Measurements from ENCODE around the gene ERC1. TPM values are rescaled to one million over a fixed set of nuclear protein-coding genes. Genes with fewer than 3 reads are reported as not detected.

Gene ERC1
- total RNA-seq, 1 experiment from 2014 or later = 40.4 TPM

GRCh38 chr12:1509413-1510052, 518.5 kb downstream of the ERC1 start:
- Histone ChIP-seq H3K4me1 (ENCODE audit: control insufficient read depth, insufficient read depth, low read length) (no peaks in the 10 kb centered on the region), H3K4me3 (ENCODE audit: low read depth in 2 of 2, low read length in 2 of 2) (no peak overlapping the region), H3K27ac (ENCODE audit: low read length) (no peak overlapping the region), H3K9me3 (ENCODE audit: control insufficient read depth, insufficient read depth, low read depth, low read length) (no peaks in the 10 kb centered on the region), H3K27me3 (ENCODE audit: control insufficient read depth, insufficient read depth, low read length) (no peaks in the 10 kb centered on the region), H3K36me3 (ENCODE audit: control insufficient read depth, insufficient read depth, low read length) (no peaks in the 10 kb centered on the region)
- ATAC-seq = no peak
- no peak for DNase-seq (ENCODE audit: low read depth, low spot score)
- in situ Hi-C loops (cut with HindIII; ENCODE audit: low pct_unique_long_range_greater_than_20kb, low sequenced_read_pairs) (no loop called here), intact Hi-C loops (cut with micrococcal nuclease; ENCODE audit: unreplicated experiment) (no loop called here)
- TF ChIP-seq TCF7L2 (IDR thresholded peaks at IDR 0.05; ENCODE audit: low read depth, low read length) (no peak), SIN3A (IDR thresholded peaks at IDR 0.05; ENCODE audit: borderline replicate concordance, insufficient read depth, low read depth, low read length) (no peak), POLR2AphosphoS5 (IDR thresholded peaks at IDR 0.05; ENCODE audit: low read depth, low read length) (no peak), CTCF (IDR thresholded peaks at IDR 0.05) (no peak)
- TF ChIP-seq, protein P1, sequence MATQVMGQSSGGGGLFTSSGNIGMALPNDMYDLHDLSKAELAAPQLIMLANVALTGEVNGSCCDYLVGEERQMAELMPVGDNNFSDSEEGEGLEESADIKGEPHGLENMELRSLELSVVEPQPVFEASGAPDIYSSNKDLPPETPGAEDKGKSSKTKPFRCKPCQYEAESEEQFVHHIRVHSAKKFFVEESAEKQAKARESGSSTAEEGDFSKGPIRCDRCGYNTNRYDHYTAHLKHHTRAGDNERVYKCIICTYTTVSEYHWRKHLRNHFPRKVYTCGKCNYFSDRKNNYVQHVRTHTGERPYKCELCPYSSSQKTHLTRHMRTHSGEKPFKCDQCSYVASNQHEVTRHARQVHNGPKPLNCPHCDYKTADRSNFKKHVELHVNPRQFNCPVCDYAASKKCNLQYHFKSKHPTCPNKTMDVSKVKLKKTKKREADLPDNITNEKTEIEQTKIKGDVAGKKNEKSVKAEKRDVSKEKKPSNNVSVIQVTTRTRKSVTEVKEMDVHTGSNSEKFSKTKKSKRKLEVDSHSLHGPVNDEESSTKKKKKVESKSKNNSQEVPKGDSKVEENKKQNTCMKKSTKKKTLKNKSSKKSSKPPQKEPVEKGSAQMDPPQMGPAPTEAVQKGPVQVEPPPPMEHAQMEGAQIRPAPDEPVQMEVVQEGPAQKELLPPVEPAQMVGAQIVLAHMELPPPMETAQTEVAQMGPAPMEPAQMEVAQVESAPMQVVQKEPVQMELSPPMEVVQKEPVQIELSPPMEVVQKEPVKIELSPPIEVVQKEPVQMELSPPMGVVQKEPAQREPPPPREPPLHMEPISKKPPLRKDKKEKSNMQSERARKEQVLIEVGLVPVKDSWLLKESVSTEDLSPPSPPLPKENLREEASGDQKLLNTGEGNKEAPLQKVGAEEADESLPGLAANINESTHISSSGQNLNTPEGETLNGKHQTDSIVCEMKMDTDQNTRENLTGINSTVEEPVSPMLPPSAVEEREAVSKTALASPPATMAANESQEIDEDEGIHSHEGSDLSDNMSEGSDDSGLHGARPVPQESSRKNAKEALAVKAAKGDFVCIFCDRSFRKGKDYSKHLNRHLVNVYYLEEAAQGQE (IDR thresholded peaks at IDR 0.05; ENCODE audit: insufficient read depth in 1 of 2, low read depth in 2 of 2, low read length in 1 of 2) = no peak
- ChIA-PET POLR2A (no interaction called here), CTCF (no interaction called here)
- no TSS peak for BruUV-seq (replicated peaks)

DNA sequence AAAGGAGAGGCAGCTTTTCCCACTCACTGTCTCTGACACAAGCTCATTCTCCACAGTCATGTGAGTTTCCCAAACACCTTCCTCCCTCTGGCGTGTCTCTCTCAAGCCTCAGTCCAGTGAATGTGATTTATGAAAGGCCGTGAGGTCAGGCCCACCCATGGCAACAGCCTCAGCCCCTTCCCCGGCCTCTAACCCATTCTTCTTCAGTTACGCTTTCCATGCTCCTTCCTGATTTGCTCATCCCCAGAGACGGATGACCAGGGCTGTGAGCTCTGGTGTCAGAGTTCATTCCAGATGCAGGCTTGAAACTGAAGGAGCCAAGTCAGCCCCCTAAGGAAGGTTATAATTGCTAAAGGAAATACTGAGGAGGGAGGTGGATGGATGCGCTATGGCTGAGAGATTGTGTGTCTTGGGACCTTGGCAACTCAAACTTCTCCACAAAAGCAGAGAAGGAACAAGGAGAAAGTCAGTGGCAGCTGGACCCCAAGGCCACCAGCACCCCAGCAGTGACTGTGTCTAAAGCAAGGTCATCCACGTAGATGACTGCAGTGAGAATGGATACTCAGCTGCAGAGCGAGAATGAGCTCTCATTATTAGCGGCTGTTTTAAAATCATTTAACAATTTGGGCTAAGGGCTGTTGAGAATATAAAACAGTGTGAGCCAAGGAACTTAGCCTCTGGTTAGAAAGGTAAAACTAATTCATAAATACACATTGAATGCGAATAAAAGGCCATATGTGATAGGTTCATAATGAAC, 519.2 kb downstream of the ERC1 start:
- Histone ChIP-seq H3K4me3 (ENCODE audit: low read depth in 2 of 2, low read length in 2 of 2) (no peak overlapping the region), H3K9me3 (ENCODE audit: control insufficient read depth, insufficient read depth, low read depth, low read length) (no peaks in the 10 kb centered on the region), H3K27ac (ENCODE audit: low read length) (no peak overlapping the region), H3K4me1 (ENCODE audit: control insufficient read depth, insufficient read depth, low read length) (no peaks in the 10 kb centered on the region), H3K36me3 (ENCODE audit: control insufficient read depth, insufficient read depth, low read length) (no peaks in the 10 kb centered on the region), H3K27me3 (ENCODE audit: control insufficient read depth, insufficient read depth, low read length) (no peaks in the 10 kb centered on the region)
- intact Hi-C loops (cut with micrococcal nuclease; ENCODE audit: unreplicated experiment) = no loop called here
- CTCF ChIA-PET = no interaction called here
- DNase-seq (ENCODE audit: low read depth, low spot score) = no peak
- no peak for TF ChIP-seq POLR2AphosphoS5 (IDR thresholded peaks at IDR 0.05; ENCODE audit: low read depth, low read length)
- TF ChIP-seq, protein P1 (IDR thresholded peaks at IDR 0.05; ENCODE audit: insufficient read depth in 1 of 2, low read depth in 2 of 2, low read length in 1 of 2) = no peak
- no peak for TF ChIP-seq TCF7L2 (IDR thresholded peaks at IDR 0.05; ENCODE audit: low read depth, low read length)
- TF ChIP-seq SIN3A (IDR thresholded peaks at IDR 0.05; ENCODE audit: borderline replicate concordance, insufficient read depth, low read depth, low read length) = no peak
- no peak for TF ChIP-seq CTCF (IDR thresholded peaks at IDR 0.05)
- no peak for ATAC-seq
- in situ Hi-C loops (cut with HindIII; ENCODE audit: low pct_unique_long_range_greater_than_20kb, low sequenced_read_pairs) = no loop called here
- BruUV-seq (replicated peaks) = no TSS peak
- POLR2A ChIA-PET = no interaction called here
